Astrocyte (in vitro differentiated cells and primary cell): Measurements from ENCODE around the gene SHB. TPM values are rescaled to one million over a fixed set of nuclear protein-coding genes. Genes with fewer than 3 reads are reported as not detected.
A peak's percentile ranks its signal among the peaks of the same experiment; 100 is the strongest.
"Not testable (repeated sequence)": the region's sequence is repeated elsewhere in the genome, so short reads cannot be mapped to it uniquely, and the experiment has no call there.

Source experiments
- DNase-seq: peaks from one replicate; pipeline ENCODE4 v3.0.0-alpha.2; 2010; ENCODE audit warnings: low read depth
- FAIRE-seq: peaks from 2 replicates; lab custom pipeline; 2011; peaks lifted over from hg19 to GRCh38; lab: Jason Lieb, UNC
- H2AFZ ChIP-seq: 2 replicates; pipeline ENCODE4 v1.6.0; 2012; ENCODE audit warnings: low read depth, low read length, inconsistent platforms
- H3K27ac ChIP-seq: 2 replicates; pipeline ENCODE4 v1.5.1; 2011; ENCODE audit warnings: low read depth, low read length, inconsistent platforms
- H3K27me3 ChIP-seq: 2 replicates; pipeline ENCODE4 v1.6.0; 2011; ENCODE audit warnings: low read length, inconsistent platforms; ENCODE audit not compliant: insufficient read depth
- H3K36me3 ChIP-seq: 2 replicates; pipeline ENCODE4 v1.5.1; 2011; ENCODE audit warnings: low read length, inconsistent platforms; ENCODE audit not compliant: insufficient read depth
- H3K4me1 ChIP-seq: 2 replicates; pipeline ENCODE4 v1.5.1; 2011; ENCODE audit warnings: low read length, inconsistent platforms; ENCODE audit not compliant: insufficient read depth
- H3K4me2 ChIP-seq: 2 replicates; pipeline ENCODE4 v1.6.0; 2012; ENCODE audit warnings: low read length, inconsistent platforms
- H3K4me3 ChIP-seq: 2 replicates; pipeline ENCODE4 v1.5.1; 2011; ENCODE audit warnings: low read depth, mild to moderate bottlenecking, low read length, inconsistent platforms; ENCODE audit not compliant: insufficient read depth
- H3K79me2 ChIP-seq: 2 replicates; pipeline ENCODE4 v1.6.0; 2012; ENCODE audit warnings: mild to moderate bottlenecking, low read length, inconsistent platforms; ENCODE audit not compliant: insufficient read depth
- H3K9ac ChIP-seq: 2 replicates; pipeline ENCODE4 v1.6.0; 2012; ENCODE audit warnings: mild to moderate bottlenecking, low read length, inconsistent platforms
- H3K9me3 ChIP-seq: 2 replicates; pipeline ENCODE4 v1.5.1; 2012; ENCODE audit warnings: low read depth, mild to moderate bottlenecking, low read length, inconsistent platforms; ENCODE audit not compliant: insufficient read depth
- H4K20me1 ChIP-seq: 2 replicates; pipeline ENCODE4 v1.6.0; 2012; ENCODE audit warnings: low read length, inconsistent platforms; ENCODE audit not compliant: insufficient read depth
- H3K27ac Mint-ChIP-seq: one replicate; pipeline ENCODE4 v1.8.0; 2021; ENCODE audit warnings: mild to moderate bottlenecking, mixed read lengths; ENCODE audit not compliant: unreplicated experiment
- H3K27me3 Mint-ChIP-seq: one replicate; pipeline ENCODE4 v1.8.0; 2021; ENCODE audit warnings: low read depth, mixed read lengths; ENCODE audit not compliant: unreplicated experiment
- H3K36me3 Mint-ChIP-seq: one replicate; pipeline ENCODE4 v1.8.0; 2021; ENCODE audit warnings: low read depth, mixed read lengths; ENCODE audit not compliant: unreplicated experiment
- H3K4me1 Mint-ChIP-seq: one replicate; pipeline ENCODE4 v1.8.0; 2021; ENCODE audit warnings: low read depth, mixed read lengths; ENCODE audit not compliant: unreplicated experiment
- H3K4me3 Mint-ChIP-seq: one replicate; pipeline ENCODE4 v1.8.0; 2021; ENCODE audit warnings: mild to moderate bottlenecking, moderate library complexity, mixed read lengths; ENCODE audit not compliant: unreplicated experiment
- H3K9me3 Mint-ChIP-seq: one replicate; pipeline ENCODE4 v1.8.0; 2021; ENCODE audit warnings: mild to moderate bottlenecking, mixed read lengths; ENCODE audit not compliant: unreplicated experiment
- EZH2 ChIP-seq: IDR thresholded peaks from 2 replicates; pipeline ENCODE4 v1.6.1; 2012; ENCODE audit warnings: mild to moderate bottlenecking, low read length, inconsistent platforms; ENCODE audit not compliant: insufficient read depth
- total RNA-seq: library from RNA; stranded (reverse); gene quantifications from 2 replicates; pipeline ENCODE4 v1.2.1, GENCODE V29; 2021
- TF ChIP-seq, protein P1 (sequence below): IDR thresholded peaks from 2 replicates; pipeline ENCODE4 v1.5.1; 2011; ENCODE audit warnings: low read depth, mild to moderate bottlenecking, inconsistent platforms, low read length, moderate library complexity; ENCODE audit not compliant: insufficient read depth

The SHB gene
- total RNA-seq, 1 donor from 2014 or later, result 53.4 TPM

GRCh38 chr9:38046661-38047300 is 22.2 kb downstream of the SHB start:
- Histone ChIP-seq H3K9ac (peak overlapping the region; percentile 75), H3K4me2 (peak overlapping the region; percentile 78), H2AFZ (no peak overlapping the region), H3K79me2 (peaks cover 90% of the 10 kb centered on the region), H4K20me1 (peaks cover 55% of the 10 kb centered on the region), H3K4me1 (peaks cover 35% of the 10 kb centered on the region), H3K4me3 (peak overlapping the region; percentile 9), H3K27ac (peak overlapping the region; percentile 87), H3K36me3 (no peaks in the 10 kb centered on the region), H3K27me3 (no peaks in the 10 kb centered on the region), H3K9me3 (no peaks in the 10 kb centered on the region)
- Mint-ChIP-seq H3K4me1 (peaks cover 66% of the 10 kb centered on the region), H3K27ac (peak overlapping the region; percentile 97), H3K27me3 (no peaks in the 10 kb centered on the region), H3K36me3 (peaks cover 12% of the 10 kb centered on the region), H3K9me3 (no peaks in the 10 kb centered on the region), H3K4me3 (peak overlapping the region; percentile 60)
- DNase-seq, result peak; percentile 86
- peak; percentile 55 for FAIRE-seq
- no peak for TF ChIP-seq EZH2
- TF ChIP-seq, protein P1, sequence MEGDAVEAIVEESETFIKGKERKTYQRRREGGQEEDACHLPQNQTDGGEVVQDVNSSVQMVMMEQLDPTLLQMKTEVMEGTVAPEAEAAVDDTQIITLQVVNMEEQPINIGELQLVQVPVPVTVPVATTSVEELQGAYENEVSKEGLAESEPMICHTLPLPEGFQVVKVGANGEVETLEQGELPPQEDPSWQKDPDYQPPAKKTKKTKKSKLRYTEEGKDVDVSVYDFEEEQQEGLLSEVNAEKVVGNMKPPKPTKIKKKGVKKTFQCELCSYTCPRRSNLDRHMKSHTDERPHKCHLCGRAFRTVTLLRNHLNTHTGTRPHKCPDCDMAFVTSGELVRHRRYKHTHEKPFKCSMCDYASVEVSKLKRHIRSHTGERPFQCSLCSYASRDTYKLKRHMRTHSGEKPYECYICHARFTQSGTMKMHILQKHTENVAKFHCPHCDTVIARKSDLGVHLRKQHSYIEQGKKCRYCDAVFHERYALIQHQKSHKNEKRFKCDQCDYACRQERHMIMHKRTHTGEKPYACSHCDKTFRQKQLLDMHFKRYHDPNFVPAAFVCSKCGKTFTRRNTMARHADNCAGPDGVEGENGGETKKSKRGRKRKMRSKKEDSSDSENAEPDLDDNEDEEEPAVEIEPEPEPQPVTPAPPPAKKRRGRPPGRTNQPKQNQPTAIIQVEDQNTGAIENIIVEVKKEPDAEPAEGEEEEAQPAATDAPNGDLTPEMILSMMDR, result no peak

- H3K27me3 Mint-ChIP-seq, H3K9me3 Mint-ChIP-seq, H3K9me3 ChIP-seq, H2AFZ ChIP-seq, FAIRE-seq, H3K4me3 Mint-ChIP-seq, H3K36me3 ChIP-seq, H3K4me3 ChIP-seq, DNase-seq, H3K36me3 Mint-ChIP-seq, H3K27me3 ChIP-seq: not testable (repeated sequence)
- Mint-ChIP-seq H3K4me1 (peaks cover 70% of the 10 kb centered on the region), H3K27ac (peak overlapping the region; percentile 97)
- peaks cover 91% of the 10 kb centered on the region for H3K79me2 ChIP-seq
- peaks cover 35% of the 10 kb centered on the region for H3K4me1 ChIP-seq
- peak overlapping the region; percentile 87 for H3K27ac ChIP-seq
- H4K20me1 ChIP-seq, result peaks cover 59% of the 10 kb centered on the region
- H3K4me2 ChIP-seq, result peak overlapping the region; percentile 78
- H3K9ac ChIP-seq, result peak overlapping the region; percentile 75
Observed at GRCh38 chr9:38045939-38046338, 23.1 kb downstream of the SHB start.

DNA sequence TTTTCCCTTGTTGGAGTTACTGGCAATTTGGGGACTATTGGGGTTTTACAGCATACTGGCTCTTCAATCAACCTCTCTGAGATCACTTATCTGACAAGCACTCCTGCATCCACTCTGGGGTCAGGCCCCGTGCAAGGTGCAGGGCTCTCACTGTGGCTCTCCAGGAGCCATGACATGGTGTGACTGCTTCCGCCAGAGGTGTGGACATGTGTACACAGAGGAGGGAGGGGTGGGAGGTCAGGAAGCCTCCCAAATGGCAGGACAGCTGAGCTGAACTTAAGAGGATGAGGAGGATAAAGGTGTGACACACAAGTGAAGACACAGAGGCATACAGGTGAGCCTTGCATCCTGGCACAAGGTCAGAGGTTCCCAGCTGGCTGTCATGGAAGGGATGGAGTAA is 24.3 kb downstream of the SHB start:
- Mint-ChIP-seq H3K4me1 (peaks cover 74% of the 10 kb centered on the region), H3K27me3 (no peaks in the 10 kb centered on the region), H3K9me3 (no peaks in the 10 kb centered on the region), H3K4me3 (no peak overlapping the region), H3K36me3 (peaks cover 10% of the 10 kb centered on the region), H3K27ac (peak overlapping the region; percentile 16)
- DNase-seq (no peak), FAIRE-seq (no peak)
- Histone ChIP-seq H2AFZ (no peak overlapping the region), H3K36me3 (no peaks in the 10 kb centered on the region), H3K4me2 (no peak overlapping the region), H3K27ac (no peak overlapping the region), H3K4me1 (peaks cover 38% of the 10 kb centered on the region), H3K4me3 (no peak overlapping the region), H3K9ac (no peak overlapping the region), H3K9me3 (no peaks in the 10 kb centered on the region), H4K20me1 (peaks cover 68% of the 10 kb centered on the region), H3K79me2 (peaks cover 91% of the 10 kb centered on the region), H3K27me3 (no peaks in the 10 kb centered on the region)
- TF ChIP-seq EZH2, result no peak
- TF ChIP-seq, protein P1, result no peak
